Mammary epithelial cell (primary cell): ENCODE results near the gene CAMK2B.

Source experiments
- CTCF ChIP-seq, 2 donors: IDR thresholded peaks in 1 of 2; conservative IDR thresholded peaks in 1 of 2; 2 replicates each; pipeline ENCODE4 v1.5.1; 2011 to 2012; ENCODE audit warnings: inconsistent platforms in 2 of 2, low read length in 2 of 2, mild to moderate bottlenecking in 2 of 2, control low read depth in 1 of 2, low read depth in 1 of 2; ENCODE audit not compliant: insufficient read depth in 1 of 2; ENCODE audit errors: extremely low read depth in 1 of 2
- EZH2 ChIP-seq: IDR thresholded peaks from 2 replicates; pipeline ENCODE4 v1.6.1; 2012; ENCODE audit warnings: low read length, inconsistent platforms, borderline replicate concordance

DNA sequence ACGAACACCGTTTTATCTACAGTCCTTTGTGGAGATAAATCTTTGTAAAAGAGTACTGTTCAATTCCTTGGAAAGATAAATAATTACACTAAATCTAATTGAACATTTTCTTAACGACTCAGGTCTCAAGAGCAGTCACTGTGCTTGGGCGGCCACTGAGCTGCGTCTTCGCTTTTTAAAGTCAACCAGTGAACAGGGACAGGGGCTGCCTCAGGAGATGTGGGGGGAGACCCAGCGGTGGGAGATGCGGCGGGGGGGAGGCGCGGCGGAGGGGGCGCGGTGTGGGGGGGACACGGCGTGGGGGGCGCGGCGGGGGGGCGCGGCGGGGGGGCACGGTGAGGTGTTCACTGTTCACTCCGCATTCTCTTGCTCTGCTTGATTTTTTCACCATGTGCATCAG is 39.8 kb downstream of the CAMK2B start:
- no peak for TF ChIP-seq CTCF (conservative IDR thresholded peaks at IDR 0.05 in 1 of 2, IDR thresholded peaks at IDR 0.05 in 1 of 2; ENCODE audit: extremely low read depth in 1 of 2, insufficient read depth in 1 of 2, low read depth in 1 of 2, low read length in 2 of 2)
- no peak for TF ChIP-seq EZH2
